ENCODE results near the gene IFNA8. TPM values are rescaled to one million over a fixed set of nuclear protein-coding genes. Genes with fewer than 3 reads are reported as not detected.

The IFNA8 gene
- total RNA-seq = not detected in 2 replicates

DNA sequence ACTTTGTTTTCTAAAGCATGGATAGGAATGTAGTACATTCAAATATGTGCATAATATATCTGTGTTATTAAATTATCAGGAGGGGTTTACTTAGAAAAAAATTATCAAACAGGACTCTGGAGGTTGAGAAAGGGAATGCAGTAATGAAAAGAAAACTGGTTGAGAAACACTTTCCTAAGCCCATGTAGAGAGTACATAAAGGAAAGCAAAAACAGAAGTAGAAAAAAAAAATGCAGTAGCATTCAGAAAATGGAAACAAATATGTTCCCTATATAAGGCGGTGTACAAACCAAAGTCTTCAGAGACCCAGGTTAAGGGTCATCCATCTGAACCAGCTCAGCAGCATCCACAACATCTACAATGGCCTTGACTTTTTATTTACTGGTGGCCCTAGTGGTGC lies at the start of gene IFNA8:
Gene IFNA8, plus strand, starts transcription at position 301 of the 400 bp plus-strand sequence. Its CDS starts 60 bp downstream, at position 361.

DNA sequence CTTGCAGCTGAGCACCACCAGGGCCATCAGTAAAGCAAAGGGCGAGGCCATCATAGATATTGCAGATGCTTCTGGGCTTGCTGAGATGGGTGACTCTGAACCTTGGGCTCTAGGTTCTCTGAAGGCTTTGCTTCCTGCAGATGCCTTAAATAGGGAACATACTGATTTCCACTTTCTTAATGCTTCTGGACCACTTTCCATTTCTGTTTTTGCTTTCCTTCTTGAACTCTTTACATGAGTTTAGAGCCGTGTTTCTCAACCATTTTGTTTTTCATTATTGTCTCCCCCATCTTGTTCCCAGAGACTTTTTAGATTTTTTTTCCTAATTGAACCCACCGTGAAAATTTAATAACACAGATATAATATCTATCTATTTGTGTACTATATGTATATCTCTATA lies 41.0 kb upstream of the IFNA8 start, which contains the start of gene IFNA13:
Gene IFNA13, minus strand, starts transcription at position 101 of the 400 bp plus-strand sequence. Its CDS starts 47 bp downstream, at position 54.

GRCh38 chr9:21385131-21385670 lies 23.7 kb upstream of the IFNA8 start, which contains the start of gene IFNA2:
TSS of gene IFNA2 (minus strand) at chr9:21385398. CDS start at chr9:21385329, 69 bp downstream.

DNA sequence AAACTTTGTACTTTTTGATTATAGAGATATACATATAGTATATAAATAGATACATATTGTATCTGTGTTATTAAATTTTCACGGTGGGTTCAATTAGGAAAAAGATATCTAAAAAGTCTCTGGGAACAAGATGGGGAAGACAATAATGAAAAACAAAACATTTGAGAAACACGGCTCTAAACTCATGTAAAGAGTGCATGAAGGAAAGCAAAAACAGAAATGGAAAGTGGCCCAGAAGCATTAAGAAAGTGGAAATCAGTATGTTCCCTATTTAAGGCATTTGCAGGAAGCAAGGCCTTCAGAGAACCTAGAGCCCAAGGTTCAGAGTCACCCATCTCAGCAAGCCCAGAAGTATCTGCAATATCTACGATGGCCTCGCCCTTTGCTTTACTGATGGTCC lies 31.2 kb downstream of the IFNA8 start, which contains the start of gene IFNA1:
Gene IFNA1, plus strand, starts transcription at position 301 of the 400 bp plus-strand sequence. Its CDS starts 69 bp downstream, at position 370.

Other genes with a start within 250 kb of the IFNA8 start
- gene IFNA21, start 242.5 kb upstream of the IFNA8 start, total RNA-seq = not detected in 2 replicates
- not detected in 2 replicates for gene IFNA4, start 221.5 kb upstream of the IFNA8 start, total RNA-seq
- not detected in 2 replicates for gene IFNA7, start 206.9 kb upstream of the IFNA8 start, total RNA-seq
- gene IFNA10, start 202.0 kb upstream of the IFNA8 start, total RNA-seq = not detected in 2 replicates
- not detected in 2 replicates for gene IFNA16, start 191.8 kb upstream of the IFNA8 start, total RNA-seq
- not detected in 2 replicates for gene IFNA17, start 180.9 kb upstream of the IFNA8 start, total RNA-seq
- gene IFNA14, start 169.1 kb upstream of the IFNA8 start, total RNA-seq = not detected in 2 replicates
- gene IFNA5, start 103.8 kb upstream of the IFNA8 start, total RNA-seq = not detected in 2 replicates
- 22.7 and 24.3 TPM in 2 replicates for gene KLHL9, start 73.7 kb upstream of the IFNA8 start, total RNA-seq
- gene IFNA6, start 58.2 kb upstream of the IFNA8 start, total RNA-seq = not detected in 2 replicates
- gene IFNA13, start 41.1 kb upstream of the IFNA8 start, total RNA-seq = not detected in 2 replicates
- gene IFNA2, start 23.7 kb upstream of the IFNA8 start, total RNA-seq = not detected in 2 replicates
- not detected in 2 replicates for gene IFNA1, start 31.3 kb downstream of the IFNA8 start, total RNA-seq
- gene IFNE, start 73.2 kb downstream of the IFNA8 start, total RNA-seq = 5.3 and 6.2 TPM in 2 replicates